HEK293 (cell line): ENCODE measurements around the gene MIS18A.
A peak's percentile ranks its signal among the peaks of the same experiment; 100 is the strongest.

Source experiments
- CTCF ChIA-PET: fragments of 350-600 bp; formaldehyde crosslinking; extraction: SDS; loops from one replicate; lab custom pipeline; 2021; ENCODE audit warnings: antibody characterized with exemption; lab: Yijun Ruan, JAX
- POLR2A ChIA-PET: fragments of 300-600 bp; formaldehyde crosslinking; extraction: SDS; loops from one replicate; lab custom pipeline; 2020; ENCODE audit warnings: antibody characterized with exemption, inconsistent platforms; lab: Yijun Ruan, JAX
- H3K27ac ChIP-seq: fragments of 200-500 bp; sonication (Bioruptor generic); 2 replicates; pipeline ENCODE4 v1.5.1; 2014; ENCODE audit warnings: low read depth, low read length, control low read depth, inconsistent platforms; ENCODE audit errors: extremely low read depth
- H3K36me3 ChIP-seq, 2 experiments: fragments of 200-500 bp in 1 of 2; sonication (Bioruptor generic) in 1 of 2; 1 replicate in 1 of 2; 2 replicates in 1 of 2; pipeline ENCODE4 v1.5.1; 2014 to 2017; ENCODE audit warnings: inconsistent platforms in 2 of 2, low read length in 2 of 2; ENCODE audit not compliant: control insufficient read depth in 2 of 2, insufficient read depth in 1 of 2
- H3K4me1 ChIP-seq: fragments of 200-500 bp; sonication (Bioruptor generic); 2 replicates; pipeline ENCODE4 v1.5.1; 2014; ENCODE audit warnings: mild to moderate bottlenecking, low read length, inconsistent platforms; ENCODE audit not compliant: control insufficient read depth, insufficient read depth
- H3K4me3 ChIP-seq: 2 replicates; pipeline ENCODE4 v1.5.1; 2011; ENCODE audit warnings: low read depth, mild to moderate bottlenecking, control low read depth, low read length, moderate library complexity
- H3K9me3 ChIP-seq: fragments of 200-500 bp; sonication (Bioruptor generic); 2 replicates; pipeline ENCODE4 v1.5.1; 2014; ENCODE audit warnings: low read depth, low read length, inconsistent platforms; ENCODE audit not compliant: control insufficient read depth, insufficient read depth
- BCL11B ChIP-seq: fragments of 450-650 bp; formaldehyde crosslinking; IDR thresholded peaks from 2 replicates; pipeline ENCODE4 v1.5.1; 2016; ENCODE audit warnings: low read depth, missing biosample characterization, missing genetic modification characterization
- GLIS2 ChIP-seq: fragments of 450-650 bp; formaldehyde crosslinking; IDR thresholded peaks from 2 replicates; pipeline ENCODE4 v1.5.1; 2016; ENCODE audit warnings: missing biosample characterization, missing genetic modification characterization
- SCRT1 ChIP-seq: fragments of 450-650 bp; formaldehyde crosslinking; IDR thresholded peaks from 2 replicates; pipeline ENCODE4 v1.5.1; 2016; ENCODE audit warnings: missing biosample characterization, missing genetic modification characterization, borderline replicate concordance
- ZNF121 ChIP-seq: fragments of 450-650 bp; formaldehyde crosslinking; IDR thresholded peaks from 2 replicates; pipeline ENCODE4 v1.5.1; 2016; ENCODE audit warnings: missing biosample characterization, missing genetic modification characterization
- ZNF133 ChIP-seq: fragments of 450-650 bp; formaldehyde crosslinking; IDR thresholded peaks from 2 replicates; pipeline ENCODE4 v1.5.1; 2016; ENCODE audit warnings: missing biosample characterization, missing genetic modification characterization
- ZNF146 ChIP-seq: fragments of 450-650 bp; formaldehyde crosslinking; IDR thresholded peaks from 2 replicates; pipeline ENCODE4 v1.5.1; 2016; ENCODE audit warnings: missing biosample characterization, missing genetic modification characterization
- ZNF239 ChIP-seq: fragments of 450-650 bp; formaldehyde crosslinking; IDR thresholded peaks from 2 replicates; pipeline ENCODE4 v1.5.1; 2016; ENCODE audit warnings: missing biosample characterization, missing genetic modification characterization
- ZNF248 ChIP-seq: fragments of 450-650 bp; formaldehyde crosslinking; IDR thresholded peaks from 2 replicates; pipeline ENCODE4 v1.5.1; 2017; ENCODE audit warnings: missing biosample characterization, missing genetic modification characterization
- ZNF292 ChIP-seq: fragments of 450-650 bp; formaldehyde crosslinking; IDR thresholded peaks from 2 replicates; pipeline ENCODE4 v1.5.1; 2016; ENCODE audit warnings: low read depth, missing biosample characterization, missing genetic modification characterization, borderline replicate concordance
- ZNF366 ChIP-seq: fragments of 450-650 bp; formaldehyde crosslinking; conservative IDR thresholded peaks from 2 replicates; pipeline ENCODE4 v1.5.1; 2016; ENCODE audit warnings: missing biosample characterization, missing genetic modification characterization
- ZNF501 ChIP-seq: fragments of 450-650 bp; formaldehyde crosslinking; IDR thresholded peaks from 2 replicates; pipeline ENCODE4 v1.5.1; 2016; ENCODE audit warnings: missing biosample characterization, missing genetic modification characterization
- ZNF514 ChIP-seq: fragments of 450-650 bp; formaldehyde crosslinking; IDR thresholded peaks from 2 replicates; pipeline ENCODE4 v1.5.1; 2016; ENCODE audit warnings: missing biosample characterization, missing genetic modification characterization
- ZNF623 ChIP-seq: fragments of 450-650 bp; formaldehyde crosslinking; IDR thresholded peaks from 2 replicates; pipeline ENCODE4 v1.5.1; 2016; ENCODE audit warnings: missing biosample characterization, missing genetic modification characterization
- ZNF785 ChIP-seq: fragments of 450-650 bp; formaldehyde crosslinking; IDR thresholded peaks from 2 replicates; pipeline ENCODE4 v1.5.1; 2016; ENCODE audit warnings: missing biosample characterization, missing genetic modification characterization
- ZNF830 ChIP-seq: fragments of 450-650 bp; IDR thresholded peaks from 2 replicates; pipeline ENCODE4 v1.5.0; 2018; ENCODE audit warnings: missing biosample characterization, missing genetic modification characterization, low read depth, mild to moderate bottlenecking, moderate library complexity
- TF ChIP-seq, protein P1 (sequence below): fragments of 450-650 bp; formaldehyde crosslinking; IDR thresholded peaks from 2 replicates; pipeline ENCODE4 v1.5.1; 2016; ENCODE audit warnings: missing biosample characterization, missing genetic modification characterization
- TF ChIP-seq, protein P2 (sequence below): IDR thresholded peaks from 2 replicates; pipeline ENCODE4 v1.6.1; 2011; ENCODE audit warnings: mild to moderate bottlenecking, low read depth, low read length, borderline replicate concordance
- TF ChIP-seq, protein P3 (sequence below): fragments of 450-650 bp; formaldehyde crosslinking; IDR thresholded peaks from 2 replicates; pipeline ENCODE4 v1.5.1; 2016; ENCODE audit warnings: missing biosample characterization, missing genetic modification characterization

Gene MIS18A

DNA sequence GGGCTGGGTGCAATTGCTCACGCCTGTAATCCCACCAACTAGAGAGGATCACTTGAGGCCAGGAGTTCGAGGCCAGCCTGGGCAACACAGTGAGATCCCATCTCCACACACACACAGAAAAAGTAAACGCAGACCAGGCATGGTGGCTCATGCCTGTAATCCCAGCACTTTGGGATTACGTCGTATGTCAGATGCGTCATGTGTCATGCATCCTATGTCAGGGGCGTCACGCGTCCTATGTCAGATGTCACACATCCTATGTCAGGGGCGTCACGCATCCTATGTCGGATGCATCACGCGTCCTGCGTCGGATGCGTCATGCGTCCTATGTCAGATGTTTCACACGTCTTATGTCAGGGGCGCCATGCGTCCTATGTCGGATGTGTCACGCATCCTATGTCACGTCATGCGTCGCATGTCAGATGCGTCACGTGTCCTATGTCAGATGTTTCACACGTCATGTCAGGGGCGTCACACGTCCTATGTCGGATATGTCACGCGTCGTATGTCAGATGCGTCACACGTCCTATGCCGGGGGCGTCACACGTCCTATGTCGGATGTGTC lies 21.4 kb upstream of the MIS18A start:
- Histone ChIP-seq H3K4me1 (no peaks in the 10 kb centered on the region), H3K27ac (no peak overlapping the region), H3K36me3 (peaks cover 0 to 19% of the 10 kb centered on the region in 2 experiments; a peak in 1 of 3 replicates), H3K9me3 (no peaks in the 10 kb centered on the region), H3K4me3 (no peak overlapping the region)
- TF ChIP-seq ZNF133 (no peak), ZNF239 (tag by site-specific recombination) (no peak), ZNF785 (tag by site-specific recombination) (no peak), ZNF121 (tag by site-specific recombination) (peak; percentile 77; the same call in 1 of the 2 replicates)
- ChIA-PET CTCF (no interaction called here), POLR2A (no interaction called here)

DNA sequence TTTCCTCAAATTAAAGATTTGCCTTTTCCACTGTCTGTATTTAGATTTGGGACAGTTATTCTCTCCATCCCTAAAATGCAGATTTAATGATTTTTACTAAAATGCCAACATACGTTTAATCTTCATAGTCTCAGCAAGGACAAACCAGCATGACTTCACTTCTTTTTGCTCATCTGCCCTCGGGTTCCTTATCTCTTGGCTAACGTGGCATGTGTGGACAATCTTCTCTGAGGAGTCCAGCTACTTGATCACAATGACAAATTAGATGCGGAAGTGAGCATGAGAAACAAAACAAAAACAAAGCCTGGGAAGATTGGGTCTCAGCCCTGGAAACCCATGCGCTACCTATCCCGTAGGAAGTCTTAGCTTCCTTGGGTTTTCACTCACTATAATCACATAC lies 20.8 kb upstream of the MIS18A start:
- POLR2A ChIA-PET = no interaction called here

DNA sequence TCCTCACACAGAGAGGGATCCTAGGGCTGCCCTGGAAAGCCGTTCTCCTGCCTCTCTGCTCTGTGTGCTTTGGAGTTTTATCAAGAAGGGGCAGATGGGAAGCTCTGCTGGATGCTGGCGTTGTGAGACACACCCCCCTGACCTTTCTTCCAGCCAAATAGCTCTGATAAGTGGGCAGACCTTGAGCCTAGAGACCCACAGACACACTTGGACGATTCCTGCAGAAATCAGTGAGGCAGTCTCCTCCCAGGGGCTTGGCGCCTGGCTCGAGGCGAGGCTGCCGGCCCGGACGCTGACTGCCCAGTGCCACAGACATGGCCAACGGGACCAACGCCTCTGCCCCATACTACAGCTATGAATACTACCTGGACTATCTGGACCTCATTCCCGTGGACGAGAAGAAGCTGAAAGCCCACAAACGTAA lies 19.8 kb upstream of the MIS18A start, which contains the start of gene MRAP:
Gene MRAP, plus strand, starts transcription at position 198 of the 424 bp plus-strand sequence. Its CDS starts 117 bp downstream, at position 315.
- H3K36me3 ChIP-seq = peaks cover 0 to 19% of the 10 kb centered on the region in 2 experiments; a peak in 1 of 3 replicates
- H3K27ac ChIP-seq = no peak within 1 kb of the TSS
- ChIA-PET POLR2A (no interaction called here), CTCF (no interaction called here)
- H3K4me1 ChIP-seq = no peaks in the 10 kb centered on the region
- H3K4me3 ChIP-seq = no peak within 1 kb of the TSS
- TF ChIP-seq ZNF830 (tag by site-specific recombination) (no peak), ZNF292 (tag by site-specific recombination) (no peak), GLIS2 (tag by site-specific recombination) (no peak)
- H3K9me3 ChIP-seq = no peaks in the 10 kb centered on the region

More for the DNA sequence above, 20.8 kb upstream of the MIS18A start:
- Histone ChIP-seq H3K36me3 (peaks cover 0 to 19% of the 10 kb centered on the region in 2 experiments; a peak in 1 of 3 replicates), H3K27ac (no peak overlapping the region), H3K4me1 (no peaks in the 10 kb centered on the region), H3K4me3 (no peak overlapping the region), H3K9me3 (no peaks in the 10 kb centered on the region)
- TF ChIP-seq ZNF514 (no peak), ZNF501 (tag by site-specific recombination) (no peak), ZNF366 (tag by site-specific recombination) (no peak), ZNF146 (tag by site-specific recombination) (no peak), ZNF623 (no peak), ZNF133 (no peak), ZNF248 (tag by site-specific recombination) (no peak)
- TF ChIP-seq, protein P1, sequence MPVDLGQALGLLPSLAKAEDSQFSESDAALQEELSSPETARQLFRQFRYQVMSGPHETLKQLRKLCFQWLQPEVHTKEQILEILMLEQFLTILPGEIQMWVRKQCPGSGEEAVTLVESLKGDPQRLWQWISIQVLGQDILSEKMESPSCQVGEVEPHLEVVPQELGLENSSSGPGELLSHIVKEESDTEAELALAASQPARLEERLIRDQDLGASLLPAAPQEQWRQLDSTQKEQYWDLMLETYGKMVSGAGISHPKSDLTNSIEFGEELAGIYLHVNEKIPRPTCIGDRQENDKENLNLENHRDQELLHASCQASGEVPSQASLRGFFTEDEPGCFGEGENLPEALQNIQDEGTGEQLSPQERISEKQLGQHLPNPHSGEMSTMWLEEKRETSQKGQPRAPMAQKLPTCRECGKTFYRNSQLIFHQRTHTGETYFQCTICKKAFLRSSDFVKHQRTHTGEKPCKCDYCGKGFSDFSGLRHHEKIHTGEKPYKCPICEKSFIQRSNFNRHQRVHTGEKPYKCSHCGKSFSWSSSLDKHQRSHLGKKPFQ = no peak
- CTCF ChIA-PET = no interaction called here

DNA sequence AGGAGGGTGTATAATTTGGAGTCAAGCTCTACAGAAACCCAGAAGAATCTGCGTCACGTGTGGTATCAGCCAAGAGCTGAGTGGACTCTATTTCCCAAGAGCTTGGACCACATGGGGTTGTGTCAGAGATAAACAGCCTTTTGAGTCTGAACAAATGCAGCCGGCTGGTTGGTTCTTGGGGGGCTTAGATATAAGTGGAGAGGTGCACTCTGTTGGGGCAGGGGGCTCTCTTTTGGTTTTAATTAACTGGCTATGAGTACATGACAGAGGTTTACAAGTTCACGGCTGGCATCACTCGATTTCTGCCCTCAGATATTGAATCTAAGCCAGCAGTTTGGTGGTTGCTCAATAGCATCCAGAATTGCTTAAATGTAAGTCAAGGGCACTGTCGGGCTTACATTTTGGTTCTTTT lies 19.3 kb upstream of the MIS18A start:
- Histone ChIP-seq H3K4me1 (no peaks in the 10 kb centered on the region), H3K9me3 (no peaks in the 10 kb centered on the region), H3K27ac (no peak overlapping the region), H3K36me3 (peaks cover 0 to 19% of the 10 kb centered on the region in 2 experiments; a peak in 1 of 3 replicates), H3K4me3 (no peak overlapping the region)
- no peak for TF ChIP-seq SCRT1 (tag by site-specific recombination)
- TF ChIP-seq, protein P2, sequence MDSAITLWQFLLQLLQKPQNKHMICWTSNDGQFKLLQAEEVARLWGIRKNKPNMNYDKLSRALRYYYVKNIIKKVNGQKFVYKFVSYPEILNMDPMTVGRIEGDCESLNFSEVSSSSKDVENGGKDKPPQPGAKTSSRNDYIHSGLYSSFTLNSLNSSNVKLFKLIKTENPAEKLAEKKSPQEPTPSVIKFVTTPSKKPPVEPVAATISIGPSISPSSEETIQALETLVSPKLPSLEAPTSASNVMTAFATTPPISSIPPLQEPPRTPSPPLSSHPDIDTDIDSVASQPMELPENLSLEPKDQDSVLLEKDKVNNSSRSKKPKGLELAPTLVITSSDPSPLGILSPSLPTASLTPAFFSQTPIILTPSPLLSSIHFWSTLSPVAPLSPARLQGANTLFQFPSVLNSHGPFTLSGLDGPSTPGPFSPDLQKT = no peak
- TF ChIP-seq, protein P3, sequence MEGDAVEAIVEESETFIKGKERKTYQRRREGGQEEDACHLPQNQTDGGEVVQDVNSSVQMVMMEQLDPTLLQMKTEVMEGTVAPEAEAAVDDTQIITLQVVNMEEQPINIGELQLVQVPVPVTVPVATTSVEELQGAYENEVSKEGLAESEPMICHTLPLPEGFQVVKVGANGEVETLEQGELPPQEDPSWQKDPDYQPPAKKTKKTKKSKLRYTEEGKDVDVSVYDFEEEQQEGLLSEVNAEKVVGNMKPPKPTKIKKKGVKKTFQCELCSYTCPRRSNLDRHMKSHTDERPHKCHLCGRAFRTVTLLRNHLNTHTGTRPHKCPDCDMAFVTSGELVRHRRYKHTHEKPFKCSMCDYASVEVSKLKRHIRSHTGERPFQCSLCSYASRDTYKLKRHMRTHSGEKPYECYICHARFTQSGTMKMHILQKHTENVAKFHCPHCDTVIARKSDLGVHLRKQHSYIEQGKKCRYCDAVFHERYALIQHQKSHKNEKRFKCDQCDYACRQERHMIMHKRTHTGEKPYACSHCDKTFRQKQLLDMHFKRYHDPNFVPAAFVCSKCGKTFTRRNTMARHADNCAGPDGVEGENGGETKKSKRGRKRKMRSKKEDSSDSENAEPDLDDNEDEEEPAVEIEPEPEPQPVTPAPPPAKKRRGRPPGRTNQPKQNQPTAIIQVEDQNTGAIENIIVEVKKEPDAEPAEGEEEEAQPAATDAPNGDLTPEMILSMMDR (tag by site-specific recombination) = no peak
- TF ChIP-seq BCL11B = no peak
- ChIA-PET POLR2A (no interaction called here), CTCF (no interaction called here)
